Measurements from ENCODE around the gene MARS1. TPM values are rescaled to one million over a fixed set of nuclear protein-coding genes. Genes with fewer than 3 reads are reported as not detected.

MARS1 gene
- total RNA-seq, 1 experiment from 2014 or later = 291 TPM

- TF ChIP-seq POLR2AphosphoS5 (IDR thresholded peaks at IDR 0.05; ENCODE audit: low read depth, low read length) (no peak), CTCF (IDR thresholded peaks at IDR 0.05) (no peak), REST (IDR thresholded peaks at IDR 0.05; ENCODE audit: insufficient read depth in 1 of 2, low read depth in 2 of 2, low read length in 1 of 2) (no peak), SIN3A (IDR thresholded peaks at IDR 0.05; ENCODE audit: borderline replicate concordance, insufficient read depth, low read depth, low read length) (no peak), TCF7L2 (IDR thresholded peaks at IDR 0.05; ENCODE audit: low read depth, low read length) (no peak)
- H3K4me1 ChIP-seq (ENCODE audit: control insufficient read depth, insufficient read depth, low read length) = peaks cover 20% of the 10 kb centered on the region
- no TSS peak for BruUV-seq (replicated peaks)
- peak; percentile 1; the same call in 1 of the 2 replicates for ATAC-seq
- no peak for DNase-seq (ENCODE audit: low read depth, low spot score)
- in situ Hi-C loops (cut with HindIII; ENCODE audit: low pct_unique_long_range_greater_than_20kb, low sequenced_read_pairs) (no loop called here), intact Hi-C loops (cut with micrococcal nuclease; ENCODE audit: unreplicated experiment) (no loop called here)
- peaks cover 4% of the 10 kb centered on the region; the same call in 1 of the 2 replicates for H3K36me3 ChIP-seq (ENCODE audit: control insufficient read depth, insufficient read depth, low read length)
- no peak overlapping the region for H3K27ac ChIP-seq (ENCODE audit: low read length)
- CTCF ChIA-PET = no interaction called here
- peak overlapping the region; percentile 58 to 59 for H3K4me3 ChIP-seq (ENCODE audit: low read depth in 2 of 2, low read length in 2 of 2)
- POLR2A ChIA-PET = no interaction called here
- no peaks in the 10 kb centered on the region for H3K9me3 ChIP-seq (ENCODE audit: control insufficient read depth, insufficient read depth, low read depth, low read length)
- H3K27me3 ChIP-seq (ENCODE audit: control insufficient read depth, insufficient read depth, low read length) = no peaks in the 10 kb centered on the region
Measured at GRCh38 chr12:57549203-57549908, 61.5 kb downstream of the MARS1 start.

GRCh38 chr12:57549909-57550640 lies 62.2 kb downstream of the MARS1 start, which contains the start of gene KIF5A:
Gene KIF5A, plus strand, starts transcription at chr12:57550044. Its CDS starts 228 bp downstream, at chr12:57550272.
- DNase-seq (ENCODE audit: low read depth, low spot score) (no peak), ATAC-seq (peak; percentile 63)
- ChIA-PET POLR2A (no interaction called here), CTCF (no interaction called here)
- peak within 1 kb of the TSS; percentile 20; the same call in 1 of the 2 replicates for H3K27ac ChIP-seq (ENCODE audit: low read length)
- peaks cover 4% of the 10 kb centered on the region; the same call in 1 of the 2 replicates for H3K36me3 ChIP-seq (ENCODE audit: control insufficient read depth, insufficient read depth, low read length)
- intact Hi-C loops (cut with micrococcal nuclease; ENCODE audit: unreplicated experiment) = no loop called here
- H3K9me3 ChIP-seq (ENCODE audit: control insufficient read depth, insufficient read depth, low read depth, low read length) = no peaks in the 10 kb centered on the region
- H3K27me3 ChIP-seq (ENCODE audit: control insufficient read depth, insufficient read depth, low read length) = no peaks in the 10 kb centered on the region
- H3K4me3 ChIP-seq (ENCODE audit: low read depth in 2 of 2, low read length in 2 of 2) = peak within 1 kb of the TSS; percentile 58 to 59
- in situ Hi-C loops (cut with HindIII; ENCODE audit: low pct_unique_long_range_greater_than_20kb, low sequenced_read_pairs) = no loop called here
- TF ChIP-seq TCF7L2 (IDR thresholded peaks at IDR 0.05; ENCODE audit: low read depth, low read length) (no peak), POLR2AphosphoS5 (IDR thresholded peaks at IDR 0.05; ENCODE audit: low read depth, low read length) (no peak)
- H3K4me1 ChIP-seq (ENCODE audit: control insufficient read depth, insufficient read depth, low read length) = peaks cover 16% of the 10 kb centered on the region
- no TSS peak for BruUV-seq (replicated peaks)
